ENCODE measurements around the gene SLC27A2.
"Not testable (repeated sequence)": the region's sequence is repeated elsewhere in the genome, so short reads cannot be mapped to it uniquely, and the experiment has no call there.

SLC27A2 gene

DNA sequence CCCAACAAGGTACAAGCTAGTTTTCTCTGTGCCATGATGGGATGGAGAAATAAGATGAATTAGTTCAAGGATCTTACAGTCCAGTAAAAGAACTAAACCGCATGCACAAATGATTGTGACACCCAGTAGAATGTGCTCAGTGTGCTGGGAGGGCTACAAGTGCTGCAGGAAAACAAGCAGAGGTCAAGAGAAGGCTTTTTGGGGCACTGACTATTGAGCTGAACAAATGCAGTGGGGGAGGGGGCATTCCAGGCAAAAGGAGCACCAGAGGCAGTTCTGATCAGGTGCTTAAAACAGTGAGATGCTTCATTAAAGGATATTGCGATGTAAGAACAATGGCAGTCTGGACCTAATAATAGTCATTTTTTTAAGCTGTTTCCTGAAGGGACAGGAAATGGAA lies 6.0 kb downstream of the SLC27A2 start:
- H3K4me3 ChIP-seq (ENCODE audit: control insufficient read depth, low read depth, low read length), result no peak overlapping the region
- TF ChIP-seq, protein P1, sequence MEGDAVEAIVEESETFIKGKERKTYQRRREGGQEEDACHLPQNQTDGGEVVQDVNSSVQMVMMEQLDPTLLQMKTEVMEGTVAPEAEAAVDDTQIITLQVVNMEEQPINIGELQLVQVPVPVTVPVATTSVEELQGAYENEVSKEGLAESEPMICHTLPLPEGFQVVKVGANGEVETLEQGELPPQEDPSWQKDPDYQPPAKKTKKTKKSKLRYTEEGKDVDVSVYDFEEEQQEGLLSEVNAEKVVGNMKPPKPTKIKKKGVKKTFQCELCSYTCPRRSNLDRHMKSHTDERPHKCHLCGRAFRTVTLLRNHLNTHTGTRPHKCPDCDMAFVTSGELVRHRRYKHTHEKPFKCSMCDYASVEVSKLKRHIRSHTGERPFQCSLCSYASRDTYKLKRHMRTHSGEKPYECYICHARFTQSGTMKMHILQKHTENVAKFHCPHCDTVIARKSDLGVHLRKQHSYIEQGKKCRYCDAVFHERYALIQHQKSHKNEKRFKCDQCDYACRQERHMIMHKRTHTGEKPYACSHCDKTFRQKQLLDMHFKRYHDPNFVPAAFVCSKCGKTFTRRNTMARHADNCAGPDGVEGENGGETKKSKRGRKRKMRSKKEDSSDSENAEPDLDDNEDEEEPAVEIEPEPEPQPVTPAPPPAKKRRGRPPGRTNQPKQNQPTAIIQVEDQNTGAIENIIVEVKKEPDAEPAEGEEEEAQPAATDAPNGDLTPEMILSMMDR (conservative IDR thresholded peaks at IDR 0.05; ENCODE audit: control insufficient read depth, insufficient read depth, low read depth, low read length), result no peak
- no peak for DNase-seq (ENCODE audit: low read depth)

GRCh38 chr15:50188793-50189192 lies 6.8 kb downstream of the SLC27A2 start:
- H3K4me3 ChIP-seq (ENCODE audit: control insufficient read depth, low read depth, low read length), result not testable (repeated sequence)

GRCh38 chr15:50189633-50190032 lies 7.6 kb downstream of the SLC27A2 start:
- TF ChIP-seq, protein P1 (conservative IDR thresholded peaks at IDR 0.05; ENCODE audit: control insufficient read depth, insufficient read depth, low read depth, low read length), result no peak
- H3K4me3 ChIP-seq (ENCODE audit: control insufficient read depth, low read depth, low read length), result no peak overlapping the region
- DNase-seq (ENCODE audit: low read depth), result no peak

More at GRCh38 chr15:50188793-50189192, 6.8 kb downstream of the SLC27A2 start:
- not testable (repeated sequence) for DNase-seq (ENCODE audit: low read depth)

- TF ChIP-seq, protein P1 (conservative IDR thresholded peaks at IDR 0.05; ENCODE audit: control insufficient read depth, insufficient read depth, low read depth, low read length), result no peak
- no peak overlapping the region for H3K4me3 ChIP-seq (ENCODE audit: control insufficient read depth, low read depth, low read length)
- DNase-seq (ENCODE audit: low read depth), result no peak
These were observed 8.2 kb downstream of the SLC27A2 start for GRCh38 chr15:50190166-50190570.

DNA sequence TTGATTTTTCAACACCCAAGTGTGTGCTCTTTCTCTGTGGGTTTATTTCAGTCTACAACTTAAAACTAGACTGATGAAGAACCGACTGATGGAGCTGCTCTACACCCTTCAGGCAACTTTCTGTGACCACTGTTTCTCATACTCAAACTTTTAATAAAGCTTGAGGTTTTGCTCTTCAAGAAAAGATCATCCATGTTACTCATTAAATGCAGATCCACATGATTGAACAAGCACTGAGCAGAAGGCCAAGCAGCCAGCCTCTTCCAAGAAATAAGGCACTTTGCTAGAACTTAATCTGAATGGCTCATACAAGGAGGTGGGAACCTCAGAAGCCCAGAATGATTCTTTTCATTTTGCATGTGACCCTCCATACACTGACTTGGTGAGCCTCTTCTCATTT lies 8.7 kb downstream of the SLC27A2 start:
- H3K4me3 ChIP-seq (ENCODE audit: control insufficient read depth, low read depth, low read length), result no peak overlapping the region
- TF ChIP-seq, protein P1 (conservative IDR thresholded peaks at IDR 0.05; ENCODE audit: control insufficient read depth, insufficient read depth, low read depth, low read length), result no peak
- no peak for DNase-seq (ENCODE audit: low read depth)

GRCh38 chr15:50192164-50192563 lies 10.2 kb downstream of the SLC27A2 start:
- TF ChIP-seq, protein P1 (conservative IDR thresholded peaks at IDR 0.05; ENCODE audit: control insufficient read depth, insufficient read depth, low read depth, low read length), result no peak
- H3K4me3 ChIP-seq (ENCODE audit: control insufficient read depth, low read depth, low read length), result no peak overlapping the region
- no peak for DNase-seq (ENCODE audit: low read depth)

DNA sequence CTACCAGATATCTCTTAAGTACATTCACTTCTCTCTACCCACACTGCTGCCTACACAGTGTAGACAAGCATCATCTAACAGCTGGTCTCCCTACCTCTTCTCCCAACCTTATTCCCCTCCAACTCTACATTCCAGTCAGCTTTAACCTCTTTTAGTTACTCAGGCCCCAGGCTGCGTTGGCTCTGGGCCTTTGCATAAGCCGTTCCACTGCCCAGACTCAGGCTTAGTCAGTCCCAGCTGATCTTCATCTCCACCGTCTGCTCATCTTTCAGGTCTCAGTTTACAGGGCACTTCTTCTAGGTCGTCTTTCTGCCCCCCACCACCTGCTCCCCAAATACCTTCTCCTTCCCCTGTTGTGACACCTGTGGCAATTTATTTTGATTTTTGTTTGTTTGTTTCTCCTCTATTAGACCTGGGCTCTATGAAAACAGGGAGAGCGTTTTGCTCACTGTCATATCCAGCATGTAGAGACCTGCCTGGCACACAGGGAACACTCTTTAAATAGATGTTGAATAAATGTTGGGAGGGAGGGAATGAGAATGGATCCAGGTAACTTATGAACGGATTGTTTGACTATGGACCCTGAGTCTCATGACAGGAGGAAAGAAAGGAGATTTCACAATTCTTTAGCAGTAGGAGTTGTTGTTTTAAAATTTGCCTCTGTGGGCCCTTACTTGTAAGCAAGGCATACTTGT lies 11.1 kb downstream of the SLC27A2 start:
- no peak overlapping the region for H3K4me3 ChIP-seq (ENCODE audit: control insufficient read depth, low read depth, low read length)
- DNase-seq (ENCODE audit: low read depth), result no peak
- TF ChIP-seq, protein P1 (conservative IDR thresholded peaks at IDR 0.05; ENCODE audit: control insufficient read depth, insufficient read depth, low read depth, low read length), result no peak
